HCT116 (cell line): ENCODE data around the gene POM121C. TPM values are rescaled to one million over a fixed set of nuclear protein-coding genes. Genes with fewer than 3 reads are reported as not detected.

Experiments used
- ATAC-seq: fragments of 200-7000 bp; cut with Tn5 transposase; 2 replicates; pipeline ENCODE4 v1.9.1; 2020; ENCODE audit warnings: mild to moderate bottlenecking, moderate library complexity
- BruUV-seq: library from RNA; stranded (reverse); fragments of 400-500 nt; replicated peaks from 2 replicates; lab custom pipeline; 2021; lab: Mats Ljungman, UMichigan
- CTCF ChIA-PET: fragments of 300-600 bp; sonication (Branson Sonifier 250); formaldehyde crosslinking; loops from one replicate; lab custom pipeline; 2021; ENCODE audit warnings: antibody characterized with exemption; lab: Charles Lee
- POLR2A ChIA-PET: fragments of 300-600, 350-600 bp; sonication (Branson Sonifier 250); formaldehyde crosslinking; loops from one replicate; lab custom pipeline; 2021; ENCODE audit warnings: antibody characterized with exemption; lab: Charles Lee
- RAD21 ChIA-PET, 2 experiments: fragments of 300-600 bp; sonication (Branson Sonifier 250); formaldehyde crosslinking; loops; one replicate each; lab custom pipeline; 2023; ENCODE audit warnings: low total read pairs in 2 of 2; ENCODE audit not compliant: uncharacterized antibody in 2 of 2, unreplicated experiment in 2 of 2, low non-redundant PET in 1 of 2; lab: Charles Lee
- DNase-seq: peaks from one replicate; pipeline ENCODE4 v3.0.0-alpha.2; 2010; ENCODE audit warnings: low read depth, low spot score
- H2AFZ ChIP-seq: fragments of 200-600 bp; shearing (Covaris generic), sonication (generic); 2 replicates; pipeline ENCODE4 v1.6.1; 2017; ENCODE audit warnings: low read depth, mixed run types, mixed read lengths, antibody characterized with exemption, low read length; ENCODE audit not compliant: poor library complexity, severe bottlenecking
- H3K27ac ChIP-seq: 2 replicates; pipeline ENCODE4 v1.5.1; 2012; ENCODE audit warnings: low read depth, low read length
- H3K27me3 ChIP-seq: fragments of 200-600 bp; sonication (generic); 2 replicates; pipeline ENCODE4 v1.6.1; 2016; ENCODE audit warnings: mixed run types, low read length, mixed read lengths; ENCODE audit not compliant: insufficient read depth
- H3K36me3 ChIP-seq, 2 experiments: fragments of 200-500 bp in 1 of 2; fragments of 200-600 bp in 1 of 2; sonication (Bioruptor generic) in 1 of 2; sonication (generic) in 1 of 2; 2 replicates each; pipeline versions ENCODE4 v1.5.1 to v1.6.1; 2014 to 2016; ENCODE audit warnings: low read length in 2 of 2, inconsistent platforms in 1 of 2, mixed read lengths in 1 of 2, mixed run types in 1 of 2; ENCODE audit not compliant: insufficient read depth in 2 of 2, control insufficient read depth in 1 of 2
- H3K4me1 ChIP-seq, 2 experiments: fragments of 200-600 bp in 1 of 2; sonication (generic) in 1 of 2; 2 replicates each; pipeline versions ENCODE4 v1.5.1 to v1.6.1; 2012 to 2017; ENCODE audit warnings: low read length in 2 of 2, inconsistent platforms in 1 of 2, mild to moderate bottlenecking in 1 of 2, mixed read lengths in 1 of 2, mixed run types in 1 of 2, moderate library complexity in 1 of 2; ENCODE audit not compliant: insufficient read depth in 2 of 2, control insufficient read depth in 1 of 2
- H3K4me2 ChIP-seq: fragments of 200-600 bp; sonication (generic); 2 replicates; pipeline ENCODE4 v1.6.1; 2017; ENCODE audit warnings: mixed run types, low read length, mixed read lengths
- H3K4me3 ChIP-seq, 2 experiments: fragments of 200-600 bp in 1 of 2; sonication (generic) in 1 of 2; replicated peaks in 1 of 2; 2 replicates each; pipeline ENCODE4 v1.5.1; 2011 to 2016; ENCODE audit warnings: low read length in 2 of 2, control low read depth in 1 of 2, low read depth in 1 of 2, mild to moderate bottlenecking in 1 of 2, mixed read lengths in 1 of 2, mixed run types in 1 of 2
- H3K79me2 ChIP-seq: fragments of 200-600 bp; sonication (generic); 2 replicates; pipeline ENCODE4 v1.6.1; 2017; ENCODE audit warnings: mild to moderate bottlenecking, mixed run types, low read length, moderate library complexity, mixed read lengths; ENCODE audit not compliant: insufficient read depth
- H3K9ac ChIP-seq: fragments of 200-600 bp; sonication (generic); 2 replicates; pipeline ENCODE4 v1.6.1; 2016; ENCODE audit warnings: low read length, mixed read lengths
- H3K9me2 ChIP-seq: fragments of 200-600 bp; sonication (generic), shearing (Covaris generic); 2 replicates; pipeline ENCODE4 v1.6.1; 2017; ENCODE audit warnings: mixed run types, mild to moderate bottlenecking, moderate library complexity; ENCODE audit not compliant: insufficient read depth
- H3K9me3 ChIP-seq, 2 experiments: fragments of 200-500 bp in 1 of 2; fragments of 200-600 bp in 1 of 2; sonication (Bioruptor generic) in 1 of 2; sonication (generic) in 1 of 2; 2 replicates each; pipeline ENCODE4 v1.6.1; 2014 to 2017; ENCODE audit warnings: low read length in 2 of 2, mixed read lengths in 2 of 2, inconsistent platforms in 1 of 2, low read depth in 1 of 2, mild to moderate bottlenecking in 1 of 2, mixed run types in 1 of 2, moderate library complexity in 1 of 2; ENCODE audit not compliant: control insufficient read depth in 1 of 2, insufficient read depth in 1 of 2
- H4K20me1 ChIP-seq: fragments of 200-600 bp; sonication (generic), shearing (Covaris generic); 2 replicates; pipeline ENCODE4 v1.6.1; 2017; ENCODE audit warnings: mixed run types, mild to moderate bottlenecking, moderate library complexity; ENCODE audit not compliant: insufficient read depth
- CEBPB ChIP-seq: IDR thresholded peaks from 2 replicates; pipeline ENCODE4 v1.6.1; 2012; ENCODE audit warnings: low read depth
- JUND ChIP-seq: IDR thresholded peaks from 2 replicates; pipeline ENCODE4 v1.6.1; 2012
- POLR2A ChIP-seq: IDR thresholded peaks from 2 replicates; pipeline ENCODE4 v1.7.0; 2011; ENCODE audit warnings: borderline replicate concordance; ENCODE audit not compliant: insufficient read depth, insufficient read length; ENCODE audit errors: extremely low read depth
- RAD21 ChIP-seq: IDR thresholded peaks from 2 replicates; pipeline ENCODE4 v1.6.1; 2012; ENCODE audit warnings: low read depth, mild to moderate bottlenecking
- SIN3A ChIP-seq: IDR thresholded peaks from 2 replicates; pipeline ENCODE4 v1.6.1; 2012; ENCODE audit warnings: low read depth
- SP1 ChIP-seq: IDR thresholded peaks from 2 replicates; pipeline ENCODE4 v1.6.1; 2012; ENCODE audit warnings: low read depth
- TCF7L2 ChIP-seq: IDR thresholded peaks from 2 replicates; pipeline ENCODE4 v1.7.0; 2011; ENCODE audit warnings: borderline replicate concordance, inconsistent platforms; ENCODE audit not compliant: insufficient read depth, insufficient read length; ENCODE audit errors: extremely low read depth
- YY1 ChIP-seq: IDR thresholded peaks from 2 replicates; pipeline ENCODE4 v1.6.1; 2011; ENCODE audit warnings: low read length, low read depth, moderate library complexity, mild to moderate bottlenecking; ENCODE audit not compliant: insufficient replicate concordance; ENCODE audit errors: extremely low read depth
- ZFX ChIP-seq: fragments of 450-650 bp; IDR thresholded peaks from 2 replicates; pipeline ENCODE4 v1.6.1; 2017
- intact Hi-C: fragments of 100-400 bp; cut with micrococcal nuclease; formaldehyde crosslinking; loops from 2 replicates; pipeline ENCODE4 v1.10.0; 2022
- total RNA-seq: library from RNA; stranded (reverse); gene quantifications from one replicate; pipeline ENCODE4 v1.2.1, GENCODE V29; 2021; ENCODE audit not compliant: unreplicated experiment
- TF ChIP-seq, protein P1 (sequence below): IDR thresholded peaks from 2 replicates; pipeline ENCODE4 v1.6.1; 2012; ENCODE audit warnings: low read depth

POM121C gene
- total RNA-seq, 1 experiment from 2014 or later = 61.0 TPM

DNA sequence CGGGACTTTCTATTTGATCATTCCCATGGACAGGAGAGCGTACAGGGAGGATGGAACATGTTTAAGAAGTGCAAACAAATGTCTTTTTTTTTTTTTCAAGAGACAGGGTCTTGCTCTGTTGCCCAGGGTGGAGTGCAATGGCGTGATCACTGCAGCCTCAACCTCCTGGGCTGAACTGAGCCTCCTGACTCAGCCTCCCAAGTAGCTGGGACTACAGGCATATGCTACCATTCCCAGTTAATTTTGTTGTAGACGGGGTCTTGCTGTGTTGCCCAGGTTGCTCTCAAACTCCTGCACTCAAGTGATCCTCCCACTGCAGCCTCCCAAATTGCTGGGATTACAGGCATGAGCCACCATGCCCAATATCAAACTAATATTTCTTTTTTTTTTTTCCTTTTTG, 46.5 kb upstream of the POM121C start:
- H3K9ac ChIP-seq = no peak overlapping the region
- no peaks in the 10 kb centered on the region for H3K9me2 ChIP-seq
- ChIA-PET POLR2A (no interaction called here), CTCF (interaction anchor here (1.9 kb wide), 1 partner anchor 230 kb away, joined by 4 read pairs; no protein-coding TSS in a partner anchor), RAD21 (no interaction called here)
- H3K36me3 ChIP-seq = no peaks in the 10 kb centered on the region; a peak in 1 of 4 replicates
- no peaks in the 10 kb centered on the region for H4K20me1 ChIP-seq
- TF ChIP-seq SIN3A (no peak), YY1 (no peak), POLR2A (no peak), CEBPB (no peak), TCF7L2 (no peak), SP1 (no peak), JUND (no peak), ZFX (no peak), RAD21 (no peak)
- TF ChIP-seq, protein P1, sequence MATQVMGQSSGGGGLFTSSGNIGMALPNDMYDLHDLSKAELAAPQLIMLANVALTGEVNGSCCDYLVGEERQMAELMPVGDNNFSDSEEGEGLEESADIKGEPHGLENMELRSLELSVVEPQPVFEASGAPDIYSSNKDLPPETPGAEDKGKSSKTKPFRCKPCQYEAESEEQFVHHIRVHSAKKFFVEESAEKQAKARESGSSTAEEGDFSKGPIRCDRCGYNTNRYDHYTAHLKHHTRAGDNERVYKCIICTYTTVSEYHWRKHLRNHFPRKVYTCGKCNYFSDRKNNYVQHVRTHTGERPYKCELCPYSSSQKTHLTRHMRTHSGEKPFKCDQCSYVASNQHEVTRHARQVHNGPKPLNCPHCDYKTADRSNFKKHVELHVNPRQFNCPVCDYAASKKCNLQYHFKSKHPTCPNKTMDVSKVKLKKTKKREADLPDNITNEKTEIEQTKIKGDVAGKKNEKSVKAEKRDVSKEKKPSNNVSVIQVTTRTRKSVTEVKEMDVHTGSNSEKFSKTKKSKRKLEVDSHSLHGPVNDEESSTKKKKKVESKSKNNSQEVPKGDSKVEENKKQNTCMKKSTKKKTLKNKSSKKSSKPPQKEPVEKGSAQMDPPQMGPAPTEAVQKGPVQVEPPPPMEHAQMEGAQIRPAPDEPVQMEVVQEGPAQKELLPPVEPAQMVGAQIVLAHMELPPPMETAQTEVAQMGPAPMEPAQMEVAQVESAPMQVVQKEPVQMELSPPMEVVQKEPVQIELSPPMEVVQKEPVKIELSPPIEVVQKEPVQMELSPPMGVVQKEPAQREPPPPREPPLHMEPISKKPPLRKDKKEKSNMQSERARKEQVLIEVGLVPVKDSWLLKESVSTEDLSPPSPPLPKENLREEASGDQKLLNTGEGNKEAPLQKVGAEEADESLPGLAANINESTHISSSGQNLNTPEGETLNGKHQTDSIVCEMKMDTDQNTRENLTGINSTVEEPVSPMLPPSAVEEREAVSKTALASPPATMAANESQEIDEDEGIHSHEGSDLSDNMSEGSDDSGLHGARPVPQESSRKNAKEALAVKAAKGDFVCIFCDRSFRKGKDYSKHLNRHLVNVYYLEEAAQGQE = no peak
- H3K4me3 ChIP-seq = no peak overlapping the region
- H3K9me3 ChIP-seq = no peaks in the 10 kb centered on the region
- H3K27ac ChIP-seq = no peak overlapping the region
- no TSS peak for BruUV-seq
- 0 out of 2 replicates have a peak overlapping the region, but pooled peaks have one; percentile 21 for H3K4me2 ChIP-seq
- peaks cover 24 to 38% of the 10 kb centered on the region in 2 experiments for H3K4me1 ChIP-seq
- intact Hi-C loops = no loop called here
- no peaks in the 10 kb centered on the region for H3K27me3 ChIP-seq
- DNase-seq = no peak
- no peak for ATAC-seq
- H3K79me2 ChIP-seq = peaks cover 3% of the 10 kb centered on the region
- H2AFZ ChIP-seq = no peak overlapping the region
